HCT116 (cell line): ENCODE measurements around the gene KLHL35. TPM values are rescaled to one million over a fixed set of nuclear protein-coding genes. Genes with fewer than 3 reads are reported as not detected.

Source experiments
- ATAC-seq: fragments of 200-7000 bp; cut with Tn5 transposase; 2 replicates; pipeline ENCODE4 v1.9.1; 2020; ENCODE audit warnings: mild to moderate bottlenecking, moderate library complexity
- BruUV-seq: library from RNA; stranded (reverse); fragments of 400-500 nt; replicated peaks from 2 replicates; lab custom pipeline; 2021; lab: Mats Ljungman, UMichigan
- CTCF ChIA-PET: fragments of 300-600 bp; sonication (Branson Sonifier 250); formaldehyde crosslinking; loops from one replicate; lab custom pipeline; 2021; ENCODE audit warnings: antibody characterized with exemption; lab: Charles Lee
- POLR2A ChIA-PET: fragments of 300-600, 350-600 bp; sonication (Branson Sonifier 250); formaldehyde crosslinking; loops from one replicate; lab custom pipeline; 2021; ENCODE audit warnings: antibody characterized with exemption; lab: Charles Lee
- RAD21 ChIA-PET, 2 experiments: fragments of 300-600 bp; sonication (Branson Sonifier 250); formaldehyde crosslinking; loops; one replicate each; lab custom pipeline; 2023; ENCODE audit warnings: low total read pairs in 2 of 2; ENCODE audit not compliant: uncharacterized antibody in 2 of 2, unreplicated experiment in 2 of 2, low non-redundant PET in 1 of 2; lab: Charles Lee
- DNase-seq: peaks from one replicate; pipeline ENCODE4 v3.0.0-alpha.2; 2010; ENCODE audit warnings: low read depth, low spot score
- H2AFZ ChIP-seq: fragments of 200-600 bp; shearing (Covaris generic), sonication (generic); 2 replicates; pipeline ENCODE4 v1.6.1; 2017; ENCODE audit warnings: low read depth, mixed run types, mixed read lengths, antibody characterized with exemption, low read length; ENCODE audit not compliant: poor library complexity, severe bottlenecking
- H3K27ac ChIP-seq: 2 replicates; pipeline ENCODE4 v1.5.1; 2012; ENCODE audit warnings: low read depth, low read length
- H3K27me3 ChIP-seq: fragments of 200-600 bp; sonication (generic); 2 replicates; pipeline ENCODE4 v1.6.1; 2016; ENCODE audit warnings: mixed run types, low read length, mixed read lengths; ENCODE audit not compliant: insufficient read depth
- H3K36me3 ChIP-seq, 2 experiments: fragments of 200-500 bp in 1 of 2; fragments of 200-600 bp in 1 of 2; sonication (Bioruptor generic) in 1 of 2; sonication (generic) in 1 of 2; 2 replicates each; pipeline versions ENCODE4 v1.5.1 to v1.6.1; 2014 to 2016; ENCODE audit warnings: low read length in 2 of 2, inconsistent platforms in 1 of 2, mixed read lengths in 1 of 2, mixed run types in 1 of 2; ENCODE audit not compliant: insufficient read depth in 2 of 2, control insufficient read depth in 1 of 2
- H3K4me1 ChIP-seq, 2 experiments: fragments of 200-600 bp in 1 of 2; sonication (generic) in 1 of 2; 2 replicates each; pipeline versions ENCODE4 v1.5.1 to v1.6.1; 2012 to 2017; ENCODE audit warnings: low read length in 2 of 2, inconsistent platforms in 1 of 2, mild to moderate bottlenecking in 1 of 2, mixed read lengths in 1 of 2, mixed run types in 1 of 2, moderate library complexity in 1 of 2; ENCODE audit not compliant: insufficient read depth in 2 of 2, control insufficient read depth in 1 of 2
- H3K4me2 ChIP-seq: fragments of 200-600 bp; sonication (generic); 2 replicates; pipeline ENCODE4 v1.6.1; 2017; ENCODE audit warnings: mixed run types, low read length, mixed read lengths
- H3K4me3 ChIP-seq, 2 experiments: fragments of 200-600 bp in 1 of 2; sonication (generic) in 1 of 2; replicated peaks in 1 of 2; 2 replicates each; pipeline ENCODE4 v1.5.1; 2011 to 2016; ENCODE audit warnings: low read length in 2 of 2, control low read depth in 1 of 2, low read depth in 1 of 2, mild to moderate bottlenecking in 1 of 2, mixed read lengths in 1 of 2, mixed run types in 1 of 2
- H3K79me2 ChIP-seq: fragments of 200-600 bp; sonication (generic); 2 replicates; pipeline ENCODE4 v1.6.1; 2017; ENCODE audit warnings: mild to moderate bottlenecking, mixed run types, low read length, moderate library complexity, mixed read lengths; ENCODE audit not compliant: insufficient read depth
- H3K9ac ChIP-seq: fragments of 200-600 bp; sonication (generic); 2 replicates; pipeline ENCODE4 v1.6.1; 2016; ENCODE audit warnings: low read length, mixed read lengths
- H3K9me2 ChIP-seq: fragments of 200-600 bp; sonication (generic), shearing (Covaris generic); 2 replicates; pipeline ENCODE4 v1.6.1; 2017; ENCODE audit warnings: mixed run types, mild to moderate bottlenecking, moderate library complexity; ENCODE audit not compliant: insufficient read depth
- H3K9me3 ChIP-seq, 2 experiments: fragments of 200-500 bp in 1 of 2; fragments of 200-600 bp in 1 of 2; sonication (Bioruptor generic) in 1 of 2; sonication (generic) in 1 of 2; 2 replicates each; pipeline ENCODE4 v1.6.1; 2014 to 2017; ENCODE audit warnings: low read length in 2 of 2, mixed read lengths in 2 of 2, inconsistent platforms in 1 of 2, low read depth in 1 of 2, mild to moderate bottlenecking in 1 of 2, mixed run types in 1 of 2, moderate library complexity in 1 of 2; ENCODE audit not compliant: control insufficient read depth in 1 of 2, insufficient read depth in 1 of 2
- H4K20me1 ChIP-seq: fragments of 200-600 bp; sonication (generic), shearing (Covaris generic); 2 replicates; pipeline ENCODE4 v1.6.1; 2017; ENCODE audit warnings: mixed run types, mild to moderate bottlenecking, moderate library complexity; ENCODE audit not compliant: insufficient read depth
- ELF1 ChIP-seq: IDR thresholded peaks from 2 replicates; pipeline ENCODE4 v1.6.1; 2012; ENCODE audit warnings: low read depth, borderline replicate concordance
- EZH2phosphoT487 ChIP-seq: fragments of 200-600 bp; IDR thresholded peaks from 2 replicates; pipeline ENCODE4 v1.6.1; 2018; ENCODE audit warnings: antibody characterized with exemption, borderline replicate concordance
- MAX ChIP-seq: IDR thresholded peaks from 2 replicates; pipeline ENCODE4 v1.6.1; 2012
- POLR2AphosphoS5 ChIP-seq: IDR thresholded peaks from 2 replicates; pipeline ENCODE4 v1.6.1; 2011; ENCODE audit warnings: mild to moderate bottlenecking, low read depth, low read length, moderate library complexity
- SIN3A ChIP-seq: IDR thresholded peaks from 2 replicates; pipeline ENCODE4 v1.6.1; 2012; ENCODE audit warnings: low read depth
- SP1 ChIP-seq: IDR thresholded peaks from 2 replicates; pipeline ENCODE4 v1.6.1; 2012; ENCODE audit warnings: low read depth
- YY1 ChIP-seq: IDR thresholded peaks from 2 replicates; pipeline ENCODE4 v1.6.1; 2011; ENCODE audit warnings: low read length, low read depth, moderate library complexity, mild to moderate bottlenecking; ENCODE audit not compliant: insufficient replicate concordance; ENCODE audit errors: extremely low read depth
- intact Hi-C: fragments of 100-400 bp; cut with micrococcal nuclease; formaldehyde crosslinking; loops from 2 replicates; pipeline ENCODE4 v1.10.0; 2022
- total RNA-seq: library from RNA; stranded (reverse); gene quantifications from one replicate; pipeline ENCODE4 v1.2.1, GENCODE V29; 2021; ENCODE audit not compliant: unreplicated experiment

KLHL35 gene
- total RNA-seq, 1 experiment from 2014 or later: 1.7 TPM

- no peak for TF ChIP-seq SP1
Observed at GRCh38 chr11:75408957-75409219, 24.1 kb downstream of the KLHL35 start (continued).

DNA sequence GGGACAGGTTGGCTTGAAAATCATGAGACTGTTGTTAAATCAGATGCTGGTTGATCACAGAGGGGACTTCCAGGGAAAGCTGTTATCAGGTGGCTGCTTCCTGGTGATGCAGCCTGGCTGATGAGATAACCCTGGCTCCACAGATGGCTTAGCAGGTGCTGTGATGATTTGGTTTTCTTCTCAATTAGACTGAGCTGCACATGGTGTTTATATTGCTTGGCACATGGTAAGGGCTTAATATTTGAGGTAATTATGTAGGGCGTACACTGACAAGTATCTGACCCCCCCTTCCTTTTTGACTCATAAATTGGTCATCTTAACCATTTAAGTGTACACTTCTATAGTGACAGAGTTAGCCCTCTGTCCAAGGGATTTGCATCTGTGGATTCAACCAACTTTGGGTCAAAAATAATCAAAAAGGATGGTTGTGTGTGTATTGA, 26.6 kb downstream of the KLHL35 start:
- no peak overlapping the region for H3K27ac ChIP-seq
- peaks cover 55 to 70% of the 10 kb centered on the region in 2 experiments for H3K36me3 ChIP-seq
- H2AFZ ChIP-seq: no peak overlapping the region
- RAD21 ChIA-PET: no interaction called here
- DNase-seq (no peak), ATAC-seq (no peak)
- peaks cover 2 to 31% of the 10 kb centered on the region in 2 experiments; a peak in 3 of 4 replicates for H3K4me1 ChIP-seq
- H4K20me1 ChIP-seq: peaks cover 69% of the 10 kb centered on the region
- TF ChIP-seq POLR2AphosphoS5 (peak; percentile 52), EZH2phosphoT487 (no peak)
- H3K9ac ChIP-seq: no peak overlapping the region
- H3K79me2 ChIP-seq: peaks cover 75% of the 10 kb centered on the region
- H3K9me2 ChIP-seq: no peaks in the 10 kb centered on the region
- intact Hi-C loops: no loop called here
- H3K9me3 ChIP-seq: no peaks in the 10 kb centered on the region
- POLR2A ChIA-PET: no interaction called here
- no peak overlapping the region for H3K4me2 ChIP-seq
- BruUV-seq: no TSS peak
- CTCF ChIA-PET: interaction anchor here (2.4 kb wide), 1 partner anchor 10 kb away, joined by 8 read pairs; no protein-coding TSS in a partner anchor
- no peak overlapping the region for H3K4me3 ChIP-seq
- no peaks in the 10 kb centered on the region for H3K27me3 ChIP-seq

GRCh38 chr11:75403983-75404658, 28.9 kb downstream of the KLHL35 start:
- Histone ChIP-seq H3K36me3 (peaks cover 62 to 87% of the 10 kb centered on the region in 2 experiments), H3K27me3 (no peaks in the 10 kb centered on the region), H3K9ac (no peak overlapping the region), H3K4me1 (peaks cover 4 to 36% of the 10 kb centered on the region in 2 experiments; a peak in 3 of 4 replicates), H3K9me3 (no peaks in the 10 kb centered on the region), H2AFZ (no peak overlapping the region), H4K20me1 (peaks cover 80% of the 10 kb centered on the region)
- ATAC-seq: no peak
- no peak for DNase-seq
- RAD21 ChIA-PET: no interaction called here
- TF ChIP-seq SIN3A (no peak), MAX (no peak), YY1 (no peak), ELF1 (no peak)
- TF ChIP-seq, all 23 proteins: peak for 0
- no peak overlapping the region; the same call in 1 of the 2 replicates for H3K27ac ChIP-seq
- intact Hi-C loops: no loop called here
- BruUV-seq: no TSS peak
- H3K9me2 ChIP-seq: no peaks in the 10 kb centered on the region
- H3K4me2 ChIP-seq: no peak overlapping the region
- H3K4me3 ChIP-seq: no peak overlapping the region
- POLR2A ChIA-PET: no interaction called here
- CTCF ChIA-PET: no interaction called here
- H3K79me2 ChIP-seq: peaks cover 97% of the 10 kb centered on the region
